A172 (cell line): ENCODE results near the gene SGCD. TPM values are rescaled to one million over a fixed set of nuclear protein-coding genes. Genes with fewer than 3 reads are reported as not detected.

ENCODE experiments used
- DNase-seq: peaks from one replicate; pipeline ENCODE4 v3.0.0-alpha.2; 2015; ENCODE audit warnings: low spot score
- total RNA-seq: library from RNA; depleted of rRNA; stranded (reverse); fragments of >200 nt; shearing (Covaris generic); gene quantifications from 2 replicates; pipeline ENCODE4 v1.2.3, GENCODE V29; 2014

Gene SGCD
- total RNA-seq, 1 experiment from 2014 or later: 8.5 TPM

- no peak for DNase-seq
Observed at GRCh38 chr5:156401804-156402203, 74.8 kb downstream of the SGCD start.

DNA sequence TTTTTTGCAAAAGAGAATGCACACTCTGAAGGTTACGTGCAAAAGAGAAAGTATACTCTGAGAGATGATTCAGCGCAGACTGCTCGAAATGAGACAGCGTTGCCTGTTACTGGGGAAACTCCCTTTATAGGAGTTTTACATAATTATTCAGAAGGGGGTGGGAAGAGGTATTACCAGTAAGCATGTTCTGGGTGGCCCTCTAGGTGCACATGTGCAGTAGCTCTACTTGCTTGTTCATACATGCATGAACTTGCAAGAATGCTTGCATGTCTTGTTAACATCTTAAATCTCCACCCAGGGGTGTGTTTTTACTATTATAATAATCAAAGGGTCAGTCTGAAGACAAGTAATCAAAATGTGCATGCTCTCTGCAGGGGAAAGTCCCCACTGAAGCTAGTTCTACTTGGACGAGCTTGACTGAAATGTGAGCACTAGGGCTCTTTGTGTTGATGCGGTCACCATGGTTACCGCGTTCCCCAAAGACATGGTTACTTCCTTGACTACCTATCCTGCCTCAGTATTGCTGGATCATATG lies 75.5 kb downstream of the SGCD start:
- DNase-seq: no peak

GRCh38 chr5:156405988-156406387 lies 79.0 kb downstream of the SGCD start:
- no peak for DNase-seq

DNA sequence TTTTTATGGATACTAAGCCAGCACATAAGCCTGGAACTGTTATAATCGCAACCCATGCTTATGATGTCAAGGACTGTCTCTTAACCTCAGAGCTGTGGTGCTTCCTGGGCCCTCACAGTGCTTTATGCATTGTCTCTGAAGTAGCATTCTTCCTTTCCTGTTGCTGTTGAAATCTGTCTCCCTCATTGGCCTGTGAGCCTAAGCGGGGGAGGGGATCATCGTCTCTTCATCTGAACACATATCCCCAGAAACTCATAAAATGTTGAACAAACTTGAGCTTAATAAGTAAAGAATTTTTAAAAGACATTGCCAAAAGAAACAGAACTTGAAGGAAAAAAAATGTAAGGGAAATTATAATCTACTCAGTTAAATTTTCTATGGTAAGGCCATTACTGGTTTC lies 80.3 kb downstream of the SGCD start:
- DNase-seq: no peak

DNA sequence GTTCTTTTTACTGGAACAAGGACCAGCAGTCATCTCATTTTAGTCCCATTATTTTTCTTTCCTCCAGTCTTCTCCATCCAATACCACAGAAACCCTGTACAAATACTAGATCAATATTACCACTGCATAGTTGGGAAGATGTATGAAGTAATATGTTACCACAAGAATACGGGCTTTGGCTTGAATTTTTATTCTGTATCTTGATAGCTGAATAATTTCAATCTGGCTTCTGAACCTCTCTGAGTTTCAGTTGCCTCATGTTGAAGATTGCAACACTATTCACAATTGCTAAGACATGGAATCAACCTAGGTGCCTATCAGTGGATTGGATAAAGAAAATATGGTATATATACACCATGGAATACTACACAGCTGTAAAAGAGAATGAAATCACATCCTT lies 82.9 kb downstream of the SGCD start:
- DNase-seq: no peak

DNA sequence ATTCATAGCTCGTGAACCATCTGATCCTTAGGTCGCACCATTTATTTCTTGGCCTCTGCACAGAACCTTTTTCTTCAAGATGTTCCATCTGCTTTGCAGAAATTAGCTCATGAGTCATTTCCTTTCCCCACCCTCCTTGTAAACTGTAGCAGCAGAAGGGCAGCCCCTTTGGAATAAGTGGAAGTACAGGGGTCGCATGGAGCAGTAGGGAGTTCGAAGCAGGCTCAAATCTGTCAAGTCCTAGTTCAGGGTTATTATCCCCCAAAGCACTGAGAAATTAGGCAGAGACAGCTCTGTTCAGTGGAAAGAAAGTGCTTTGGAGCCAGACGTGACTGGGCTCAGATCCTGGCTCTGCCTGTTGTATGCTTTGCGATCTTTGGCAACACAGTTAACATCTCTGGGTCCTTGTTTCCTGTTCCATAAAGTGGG lies 84.2 kb downstream of the SGCD start:
- peak; percentile 30 for DNase-seq

GRCh38 chr5:156411957-156412356 lies 85.0 kb downstream of the SGCD start:
- no peak for DNase-seq

- no peak for DNase-seq
Observed at GRCh38 chr5:156414391-156414790, 87.4 kb downstream of the SGCD start.

- no peak for DNase-seq
Observed at GRCh38 chr5:156419661-156420060, 92.7 kb downstream of the SGCD start.

DNA sequence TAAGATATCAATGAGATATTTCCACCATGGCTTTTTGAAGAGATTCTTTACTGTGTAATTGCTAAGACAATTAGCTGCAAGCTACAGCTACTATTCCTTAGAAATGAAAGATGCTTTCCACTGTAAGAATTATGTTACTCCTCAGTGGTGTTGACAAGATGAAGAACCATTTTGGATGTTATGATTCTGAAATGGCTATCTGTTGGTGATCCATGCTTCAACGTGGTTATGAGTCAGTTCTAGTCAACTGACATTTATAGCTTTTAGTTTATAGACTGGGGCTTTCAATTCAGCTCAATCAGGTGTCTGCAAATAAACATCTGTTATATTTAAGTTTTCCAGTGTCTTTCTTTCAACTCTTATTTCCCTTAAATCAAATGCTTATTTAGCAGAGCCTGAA lies 93.7 kb downstream of the SGCD start:
- no peak for DNase-seq

DNA sequence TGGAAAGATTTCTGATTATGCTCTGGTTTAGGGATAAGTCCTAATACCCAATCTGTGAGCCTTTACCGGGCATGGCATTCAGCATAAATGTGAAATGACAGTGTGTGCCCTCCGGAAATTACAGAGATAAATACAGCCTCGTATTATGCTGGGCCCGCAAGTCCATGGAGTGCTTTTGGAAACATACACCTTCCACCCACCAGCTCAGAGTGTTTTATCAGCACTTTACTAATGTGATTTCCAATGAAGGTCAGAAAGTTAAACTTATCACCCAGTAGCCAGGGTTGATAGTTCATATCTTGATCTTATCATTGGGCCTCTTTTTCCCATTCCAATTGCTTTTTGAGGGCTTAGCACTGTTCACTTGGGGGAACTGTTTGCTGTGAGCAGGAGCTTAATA lies 94.8 kb downstream of the SGCD start:
- DNase-seq: no peak

DNA sequence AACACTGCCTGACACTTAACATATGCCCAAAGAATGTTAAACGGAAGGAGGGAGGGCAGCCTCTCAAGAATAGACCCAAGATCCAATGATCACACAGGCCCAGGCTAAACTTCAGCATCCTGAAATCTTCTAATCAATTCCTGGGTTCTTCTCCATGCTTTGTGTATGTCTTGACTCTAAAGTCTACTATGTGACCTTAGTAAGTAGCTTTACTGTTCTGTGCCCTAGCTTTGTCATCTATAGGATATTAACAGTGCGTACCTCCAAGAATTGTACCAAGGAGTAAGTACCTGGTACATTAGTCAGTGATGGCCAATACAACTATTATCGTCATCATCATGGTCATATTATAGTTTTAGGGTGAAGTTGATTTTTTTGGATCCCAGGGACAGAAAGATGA lies 96.6 kb downstream of the SGCD start:
- no peak for DNase-seq

DNA sequence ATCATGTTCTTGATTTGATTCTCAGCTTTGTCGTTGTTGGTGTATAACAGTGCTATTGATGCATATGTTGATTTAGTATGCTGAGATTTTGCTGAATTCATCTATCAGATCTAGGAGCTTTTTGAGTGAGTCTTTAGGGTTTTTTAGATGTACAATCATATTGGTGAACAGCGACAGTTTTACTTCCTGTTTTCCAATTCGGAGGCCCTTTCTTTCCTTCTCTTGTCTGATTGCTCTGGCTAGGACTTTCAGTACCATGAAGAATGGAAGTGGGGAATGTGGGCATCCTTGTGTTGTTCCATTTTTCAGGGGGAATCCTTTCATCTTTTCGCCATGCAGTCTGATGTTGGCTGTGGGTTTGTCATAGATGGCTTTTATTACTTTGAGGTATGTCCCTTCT lies 100.4 kb downstream of the SGCD start:
- DNase-seq: no peak

GRCh38 chr5:156431956-156432829 lies 105.2 kb downstream of the SGCD start:
- no peak for DNase-seq

- no peak for DNase-seq
Observed at GRCh38 chr5:156432830-156433105, 105.8 kb downstream of the SGCD start.

- no peak for DNase-seq
Observed at GRCh38 chr5:156434471-156434870, 107.5 kb downstream of the SGCD start.

DNA sequence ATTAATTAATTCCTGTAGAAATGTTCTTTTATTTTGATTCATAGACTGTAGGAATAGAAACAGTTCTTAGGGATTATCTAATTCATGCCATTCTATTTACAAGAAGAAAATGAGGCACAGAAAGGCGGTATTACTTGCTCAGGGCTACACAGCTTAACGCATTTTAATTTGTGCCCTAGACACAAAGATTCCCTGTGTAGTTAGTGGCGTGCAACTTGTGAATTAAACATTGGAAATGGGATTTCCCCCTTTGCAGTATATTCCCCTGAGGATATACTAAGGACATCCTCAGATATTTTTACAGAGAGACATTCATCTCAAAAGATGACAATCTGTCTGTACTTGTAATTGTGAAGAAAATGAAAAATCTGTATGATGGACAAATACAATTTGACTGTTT lies 108.1 kb downstream of the SGCD start:
- DNase-seq: no peak

GRCh38 chr5:156438076-156438475 lies 111.1 kb downstream of the SGCD start:
- no peak for DNase-seq

- no peak for DNase-seq
Observed at GRCh38 chr5:156444753-156445291, 117.9 kb downstream of the SGCD start.

DNA sequence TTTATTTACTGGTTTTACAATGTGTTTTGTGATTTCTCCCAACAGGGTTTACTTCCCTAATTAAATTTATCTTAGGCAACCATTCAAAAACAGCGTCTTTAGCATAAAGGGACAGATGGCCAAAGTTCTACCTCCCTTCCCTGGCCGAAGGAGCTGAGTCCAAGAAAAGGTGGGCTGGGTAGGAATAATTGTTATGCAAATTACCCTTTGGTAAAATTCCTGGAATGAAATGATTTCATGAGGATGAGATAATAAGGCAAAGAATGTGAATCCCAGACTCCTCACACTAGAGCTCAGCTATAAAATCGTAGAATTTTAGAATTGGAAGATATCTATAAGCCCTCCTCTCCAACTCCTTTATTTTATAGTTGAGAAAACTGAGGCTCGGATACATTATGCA lies 119.6 kb downstream of the SGCD start:
- DNase-seq: no peak

GRCh38 chr5:156450778-156451177 lies 123.8 kb downstream of the SGCD start:
- no peak for DNase-seq

DNA sequence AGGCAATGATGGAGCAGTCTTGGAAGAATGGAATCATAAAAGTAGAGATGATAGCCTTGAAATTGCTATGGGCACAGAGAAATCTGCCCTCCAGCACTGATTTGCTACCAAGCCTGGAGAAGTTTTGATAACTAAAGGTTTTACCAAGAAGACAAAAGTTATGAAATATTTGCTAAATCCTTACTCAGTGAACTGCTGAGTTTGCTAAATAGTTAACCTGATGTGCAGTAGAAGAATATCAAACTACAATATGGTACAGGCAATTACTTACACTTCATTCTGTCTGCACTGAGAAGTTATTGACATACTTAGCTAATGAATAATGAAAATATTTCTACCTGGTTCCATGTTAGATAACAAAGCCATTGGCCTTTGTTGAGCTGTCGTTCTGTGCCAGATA lies 124.5 kb downstream of the SGCD start:
- DNase-seq: no peak

- DNase-seq: no peak
Observed at GRCh38 chr5:156456857-156457256, 129.9 kb downstream of the SGCD start.
